Stimulated activated CD4-positive, alpha-beta T cell treated with anti-CD3 and anti-CD28 coated beads, TNF-alpha, amount 100 ng/mL, for 1 hour (primary cell): Measurements from ENCODE around the gene FKBP6.
A peak's percentile ranks its signal among the peaks of the same experiment; 100 is the strongest.
"Not testable (repeated sequence)": the region's sequence is repeated elsewhere in the genome, so short reads cannot be mapped to it uniquely, and the experiment has no call there.

ENCODE experiments used
- DNase-seq, 3 donors: peaks; one replicate each; pipeline ENCODE4 v3.0.0-alpha.2; 2020; ENCODE audit warnings: low read depth in 3 of 3, low spot score in 1 of 3

Gene FKBP6

GRCh38 chr7:73327922-73328321, at the start of gene FKBP6, which contains the start of gene TRIM50:
TSS of gene FKBP6 (plus strand) at chr7:73328161. CDS start at chr7:73328429, 268 bp downstream.
TSS of gene TRIM50 (minus strand) at chr7:73328082. CDS start at chr7:73324787, 3,295 bp downstream.
- not testable (repeated sequence) for DNase-seq

GRCh38 chr7:73297235-73297634, 30.7 kb upstream of the FKBP6 start:
- DNase-seq: not testable (repeated sequence)

- not testable (repeated sequence) for DNase-seq
Measured at GRCh38 chr7:73297706-73298105, 30.3 kb upstream of the FKBP6 start.

- not testable (repeated sequence) for DNase-seq
Measured at GRCh38 chr7:73299812-73300211, 28.1 kb upstream of the FKBP6 start.

GRCh38 chr7:73301108-73301507, 26.9 kb upstream of the FKBP6 start:
- not testable (repeated sequence) for DNase-seq

- DNase-seq: not testable (repeated sequence)
Measured at GRCh38 chr7:73302846-73303245, 25.1 kb upstream of the FKBP6 start.

GRCh38 chr7:73303546-73303945, 24.4 kb upstream of the FKBP6 start:
- DNase-seq: no peak

GRCh38 chr7:73304071-73304470, 23.9 kb upstream of the FKBP6 start:
- DNase-seq: no peak

GRCh38 chr7:73304612-73305387, 23.2 kb upstream of the FKBP6 start:
- DNase-seq: not testable (repeated sequence)

- no peak for DNase-seq
Measured at GRCh38 chr7:73307436-73307835, 20.5 kb upstream of the FKBP6 start.

GRCh38 chr7:73308074-73308664, 19.8 kb upstream of the FKBP6 start:
- DNase-seq: no peak

GRCh38 chr7:73308665-73309214, 19.2 kb upstream of the FKBP6 start, which contains the start of gene NSUN5:
TSS of gene NSUN5 (minus strand) at chr7:73308826. CDS start at chr7:73308790, 36 bp downstream.
- peak; percentile 68 to 83 (median 72) for DNase-seq

- DNase-seq: not testable (repeated sequence)
Measured at GRCh38 chr7:73311421-73311820, 16.5 kb upstream of the FKBP6 start.

GRCh38 chr7:73312831-73313520, 15.0 kb upstream of the FKBP6 start:
- no peak for DNase-seq

GRCh38 chr7:73313521-73313906, 14.4 kb upstream of the FKBP6 start:
- DNase-seq: no peak

GRCh38 chr7:73314271-73314670, 13.7 kb upstream of the FKBP6 start:
- no peak for DNase-seq

- no peak for DNase-seq
Measured at GRCh38 chr7:73316521-73316920, 11.4 kb upstream of the FKBP6 start.

- DNase-seq: not testable (repeated sequence)
Measured at GRCh38 chr7:73318656-73319204, 9.2 kb upstream of the FKBP6 start.

GRCh38 chr7:73319541-73319940, 8.4 kb upstream of the FKBP6 start:
- DNase-seq: not testable (repeated sequence)

GRCh38 chr7:73320009-73320408, 8.0 kb upstream of the FKBP6 start:
- DNase-seq: not testable (repeated sequence)

GRCh38 chr7:73323434-73324080, 4.4 kb upstream of the FKBP6 start:
- not testable (repeated sequence) for DNase-seq
